ENCODE data around the gene TYW3. TPM values are rescaled to one million over a fixed set of nuclear protein-coding genes. Genes with fewer than 3 reads are reported as not detected.
"Not testable (repeated sequence)": the region's sequence is repeated elsewhere in the genome, so short reads cannot be mapped to it uniquely, and the experiment has no call there.

Gene TYW3
- total RNA-seq, 1 donor from 2014 or later, result 14.2 TPM

DNA sequence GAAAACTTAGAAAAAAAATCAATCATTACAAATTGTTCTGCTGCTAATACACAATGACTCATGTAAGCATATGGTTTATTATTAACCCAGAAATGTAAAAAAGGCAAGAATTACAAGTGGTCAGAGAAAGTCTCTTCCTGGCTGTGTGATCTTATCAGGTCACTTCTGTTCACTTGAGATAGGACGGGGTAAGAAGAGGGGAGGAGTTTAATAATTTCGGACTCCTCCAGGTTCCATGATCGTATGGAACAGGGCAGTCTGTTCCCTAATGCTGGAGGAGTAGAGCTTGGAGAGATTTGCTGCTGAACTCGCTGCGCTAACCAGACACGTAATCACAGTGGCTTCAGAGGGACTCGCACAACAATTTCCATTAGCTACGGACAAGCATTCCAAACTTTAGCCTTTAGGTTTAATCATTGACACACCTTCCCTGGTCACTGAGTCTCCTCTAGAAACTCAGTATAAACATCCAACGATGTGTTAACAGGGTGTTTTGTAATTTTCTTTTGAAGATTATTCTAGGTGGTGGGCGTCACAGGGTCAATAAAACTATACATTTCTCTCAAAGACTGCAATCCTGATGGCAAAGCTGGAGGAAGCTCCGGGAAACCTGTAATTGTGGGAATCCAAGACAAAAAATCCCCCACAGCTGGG is 1.4 kb upstream of the TYW3 start:
- DNase-seq (ENCODE audit: low spot score), result peak; percentile 37

DNA sequence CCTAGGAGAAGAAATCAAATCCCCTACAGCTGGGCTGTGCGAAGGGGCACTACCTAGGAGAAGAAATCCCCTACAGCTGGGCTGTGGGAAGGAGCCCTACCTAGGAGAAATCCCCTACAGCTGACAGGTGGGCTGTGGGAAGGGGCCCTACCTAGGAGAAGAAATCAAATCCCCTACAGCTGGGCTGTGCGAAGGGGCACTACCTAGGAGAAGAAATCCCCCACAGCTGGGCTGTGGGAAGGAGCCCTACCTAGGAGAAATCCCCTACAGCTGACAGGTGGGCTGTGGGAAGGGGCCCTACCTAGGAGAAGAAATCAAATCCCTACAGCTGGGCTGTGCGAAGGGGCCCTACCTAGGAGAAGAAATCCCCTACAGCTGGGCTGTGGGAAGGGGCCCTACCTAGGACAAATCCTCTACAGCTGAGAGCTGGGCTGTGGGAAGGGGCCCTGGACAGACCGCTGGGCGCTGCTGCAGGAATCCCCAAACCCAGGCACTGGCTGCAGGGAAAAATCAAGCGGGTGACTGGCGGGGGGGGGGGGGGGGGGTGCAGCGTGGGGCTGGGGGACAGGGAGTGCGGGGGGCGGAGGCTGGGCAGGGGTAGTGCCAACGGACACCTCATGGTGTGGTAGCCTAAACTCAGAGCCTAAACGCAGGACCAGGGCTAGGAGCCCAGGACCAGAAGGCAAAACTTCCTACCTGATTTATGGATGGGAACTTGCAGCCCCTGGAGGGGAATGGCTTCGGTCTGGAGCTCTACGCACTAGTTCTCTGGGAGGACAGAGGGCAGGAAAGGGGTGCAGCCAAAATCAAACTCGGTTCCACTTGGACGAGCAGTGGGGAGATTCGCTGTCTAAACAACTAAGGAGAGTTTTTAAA is 643 bp upstream of the TYW3 start:
- peak; percentile 11 for DNase-seq (ENCODE audit: low spot score)

DNA sequence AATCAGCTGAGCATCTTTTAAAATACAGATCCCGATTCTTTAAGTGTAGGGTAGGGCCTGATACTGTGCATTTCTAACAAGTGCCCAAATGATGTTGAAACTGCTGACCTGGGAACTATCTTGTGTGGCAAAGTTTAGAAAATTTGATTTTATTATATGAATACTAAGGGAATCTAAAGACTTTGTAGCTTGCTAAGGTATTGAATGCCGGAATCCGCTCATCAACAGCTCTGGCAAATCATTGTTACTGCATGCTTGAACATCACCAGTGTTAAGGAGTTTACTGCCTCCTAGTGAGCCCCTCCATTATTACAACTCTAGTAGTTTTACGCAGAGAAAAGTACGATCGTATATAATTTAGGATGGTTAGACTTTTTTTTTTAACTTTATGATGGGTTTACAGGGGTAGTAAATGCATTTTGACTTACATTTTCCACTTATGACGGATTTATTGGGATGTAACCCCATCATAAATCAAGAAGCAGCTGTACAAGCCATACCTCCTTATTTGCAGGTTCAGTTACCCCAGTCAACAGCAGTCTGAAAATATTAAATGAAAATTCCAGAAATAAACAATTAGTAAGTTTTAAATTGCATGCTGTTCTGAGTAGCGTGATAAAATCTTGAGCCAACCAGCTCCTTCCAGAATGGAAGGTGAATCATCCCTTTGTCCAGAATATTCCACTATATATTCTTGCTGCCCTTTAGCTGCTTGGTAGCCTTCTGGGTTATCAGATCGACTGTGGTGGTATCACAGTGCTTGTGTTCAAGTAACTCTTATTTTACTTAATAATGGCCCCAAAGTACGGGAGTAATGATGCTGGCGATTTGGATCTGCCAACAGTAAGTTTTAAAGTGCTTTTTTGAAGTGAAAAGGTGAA is 892 bp downstream of the TYW3 start:
- peak; percentile 52 for DNase-seq (ENCODE audit: low spot score)

DNA sequence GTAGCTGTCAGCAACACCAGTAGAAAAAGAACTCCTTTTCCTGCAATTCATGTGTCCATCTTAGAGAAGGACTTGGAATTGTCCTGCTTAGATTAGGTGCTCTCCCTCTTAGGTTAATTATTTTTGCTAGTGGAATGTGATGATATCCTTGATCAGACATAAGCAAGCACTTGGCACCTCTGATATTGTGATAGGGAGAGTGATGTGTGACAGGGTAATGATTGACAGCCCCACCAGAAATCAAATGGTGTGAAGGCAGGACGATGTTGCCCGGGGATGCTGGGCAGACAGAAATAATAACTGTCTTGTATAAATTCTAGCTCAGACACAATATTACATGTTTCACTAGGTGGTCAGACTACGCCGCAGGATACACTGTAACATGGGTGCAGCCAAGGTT is 4.4 kb downstream of the TYW3 start:
- DNase-seq (ENCODE audit: low spot score), result no peak

DNA sequence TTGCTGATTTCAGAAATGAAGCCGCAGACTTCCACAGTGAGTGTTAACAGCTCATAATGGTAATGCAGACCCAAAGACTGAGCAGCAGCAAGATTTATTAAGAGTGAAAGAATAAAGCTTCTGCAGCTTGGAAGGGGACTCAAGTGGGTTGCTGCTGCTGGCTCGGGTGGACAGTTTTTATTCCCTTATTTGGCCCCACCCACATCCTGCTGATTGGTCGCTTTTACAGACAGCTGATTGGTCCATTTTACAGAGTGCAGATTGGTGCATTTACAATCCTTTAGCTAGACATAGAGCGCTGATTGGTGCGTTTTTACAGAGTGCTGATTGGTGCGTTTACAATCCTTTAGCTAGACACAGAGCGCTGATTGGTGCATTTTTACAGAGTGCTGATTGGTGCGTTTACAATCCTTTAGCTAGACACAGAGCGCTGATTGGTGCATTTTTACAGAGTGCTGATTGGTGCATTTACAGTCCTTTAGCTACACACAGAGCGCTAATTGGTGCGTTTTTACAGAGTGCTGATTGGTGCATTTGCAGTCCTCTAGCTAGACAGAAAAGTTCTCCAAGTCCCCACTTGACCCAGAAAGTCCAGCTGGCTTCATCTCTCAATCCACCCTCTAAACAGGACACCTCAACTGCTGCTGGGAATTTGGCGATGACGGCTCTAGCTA is 7.5 kb downstream of the TYW3 start:
- DNase-seq (ENCODE audit: low spot score), result not testable (repeated sequence)

DNA sequence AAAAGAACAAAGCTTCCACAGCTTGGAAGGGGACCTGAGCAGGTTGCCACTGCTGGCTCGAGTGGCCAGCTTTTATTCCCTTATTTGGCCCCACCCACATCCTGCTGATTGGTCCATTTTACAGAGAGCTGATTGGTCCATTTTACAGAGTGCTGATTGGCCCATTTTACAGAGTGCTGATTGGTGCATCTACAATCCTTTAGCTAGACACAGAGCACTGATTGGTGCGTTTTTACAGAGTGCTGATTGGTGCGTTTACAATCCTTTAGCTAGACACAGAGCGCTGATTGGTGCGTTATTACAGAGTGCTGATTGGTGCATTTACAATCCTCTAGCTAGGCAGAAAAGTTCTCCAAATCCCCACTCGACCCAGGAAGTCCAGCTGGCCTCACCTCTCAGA is 12.3 kb downstream of the TYW3 start:
- not testable (repeated sequence) for DNase-seq (ENCODE audit: low spot score)

DNA sequence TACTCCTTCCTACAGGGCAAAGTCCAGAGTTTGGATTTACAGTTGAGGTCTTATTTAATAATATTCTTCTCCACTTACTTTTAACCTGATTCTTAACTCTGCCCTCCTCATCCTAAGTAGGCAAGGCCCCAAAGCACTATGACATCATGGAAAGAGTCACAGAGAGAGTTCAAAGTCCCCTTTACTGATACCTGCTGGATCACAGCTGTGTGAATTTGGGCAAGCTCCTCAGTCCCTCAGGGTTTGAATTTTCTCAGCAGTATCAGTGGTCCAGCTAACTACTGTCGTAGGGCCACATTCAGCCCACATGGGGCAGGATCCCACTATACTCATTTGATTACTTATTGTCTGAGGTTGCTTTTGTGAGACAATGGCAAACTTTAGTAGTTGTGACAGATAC is 16.0 kb downstream of the TYW3 start:
- DNase-seq (ENCODE audit: low spot score), result no peak

DNA sequence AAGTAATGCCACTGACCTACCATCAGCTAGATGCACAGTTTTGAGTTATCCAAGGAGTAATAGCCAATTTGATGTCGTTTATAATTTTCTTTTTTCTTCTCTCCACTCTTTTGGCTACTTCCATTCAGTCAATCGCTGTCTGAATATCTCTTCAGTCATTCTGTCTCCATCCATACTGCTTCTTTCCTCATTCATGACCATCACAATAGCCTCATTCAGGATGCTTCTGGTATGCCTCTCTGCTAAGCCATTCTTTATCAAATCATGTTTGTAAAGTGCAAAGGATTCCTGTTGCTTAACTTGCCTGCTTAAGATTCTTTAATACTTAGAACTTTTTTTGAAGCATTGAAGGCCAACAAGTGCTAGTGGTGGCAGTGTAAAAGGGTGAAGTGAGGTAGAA is 20.2 kb downstream of the TYW3 start:
- no peak for DNase-seq (ENCODE audit: low spot score)

DNA sequence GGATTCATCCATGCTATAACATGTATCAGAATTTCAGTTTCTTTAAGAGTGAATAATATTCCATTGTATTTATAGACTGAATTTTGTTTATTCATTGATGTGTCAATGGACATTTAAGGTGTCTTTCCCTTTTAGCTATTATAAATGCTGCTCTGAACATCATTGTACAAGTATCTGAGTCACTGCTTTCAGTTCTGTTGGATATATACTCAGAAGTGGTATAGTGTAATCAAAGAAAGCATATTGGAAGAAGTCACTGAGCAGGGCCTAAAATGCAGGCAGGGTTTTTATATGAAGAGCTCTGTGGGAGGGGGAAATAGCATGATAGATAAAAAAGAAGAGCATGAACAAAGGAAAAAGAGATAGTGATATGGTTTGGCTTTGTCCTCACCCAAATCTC is 22.5 kb downstream of the TYW3 start:
- DNase-seq (ENCODE audit: low spot score), result no peak

DNA sequence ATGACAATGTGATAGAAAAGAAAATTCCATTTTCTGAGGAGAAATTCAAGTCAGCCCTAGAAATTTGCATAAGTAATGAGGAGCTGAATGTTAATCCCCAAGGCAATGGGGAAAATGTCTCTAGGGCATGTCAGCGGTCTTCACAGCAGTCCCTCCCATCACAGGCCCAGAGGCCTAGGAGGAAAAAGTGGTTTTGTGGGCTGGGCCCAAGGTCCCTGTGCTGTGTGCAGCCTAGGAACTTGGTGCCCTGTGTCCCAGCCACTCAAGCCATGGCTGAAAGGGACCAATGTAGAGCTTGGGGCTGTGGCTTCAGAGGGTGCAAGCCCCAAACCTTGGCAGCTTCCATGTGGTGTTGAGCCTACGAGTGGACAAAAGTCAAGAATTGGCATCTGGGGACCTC is 23.7 kb downstream of the TYW3 start:
- not testable (repeated sequence) for DNase-seq (ENCODE audit: low spot score)

DNA sequence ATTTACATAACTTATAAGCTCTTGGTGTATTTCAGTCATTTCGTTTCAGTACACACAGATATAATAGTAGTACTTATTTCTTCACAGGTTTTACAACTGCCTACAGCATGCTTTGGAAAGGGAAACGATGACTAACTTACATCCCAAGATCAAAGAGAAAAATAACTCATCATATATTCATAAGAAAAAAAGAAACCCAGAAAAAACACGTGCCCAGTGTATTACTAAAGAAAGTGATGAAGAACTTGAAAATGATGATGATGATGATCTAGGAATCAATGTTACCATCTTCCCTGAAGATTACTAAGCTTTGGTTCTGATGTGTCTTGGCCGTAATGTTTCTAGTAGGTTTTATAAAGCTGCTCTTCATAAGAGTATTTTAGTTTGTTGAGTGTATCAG is 30.9 kb downstream of the TYW3 start:
- DNase-seq (ENCODE audit: low spot score), result no peak

DNA sequence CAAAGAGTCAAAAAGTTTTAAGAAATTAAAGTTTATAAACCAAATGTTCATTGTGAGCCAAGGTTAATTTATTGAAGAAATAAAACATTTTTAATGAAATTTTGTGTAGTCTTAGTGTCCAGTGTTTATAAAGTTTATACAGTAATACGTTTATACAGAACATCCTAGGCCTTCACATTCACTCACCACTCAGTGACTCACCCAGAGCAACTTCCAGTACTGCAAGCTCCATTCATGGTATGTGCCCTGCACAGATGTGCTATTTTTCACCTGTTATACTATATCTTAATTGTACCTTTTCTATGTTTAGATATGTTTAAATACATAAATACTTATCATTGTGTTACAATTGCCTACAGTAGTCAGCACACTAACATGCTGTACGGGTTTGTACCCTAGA is 33.6 kb downstream of the TYW3 start:
- no peak for DNase-seq (ENCODE audit: low spot score)

DNA sequence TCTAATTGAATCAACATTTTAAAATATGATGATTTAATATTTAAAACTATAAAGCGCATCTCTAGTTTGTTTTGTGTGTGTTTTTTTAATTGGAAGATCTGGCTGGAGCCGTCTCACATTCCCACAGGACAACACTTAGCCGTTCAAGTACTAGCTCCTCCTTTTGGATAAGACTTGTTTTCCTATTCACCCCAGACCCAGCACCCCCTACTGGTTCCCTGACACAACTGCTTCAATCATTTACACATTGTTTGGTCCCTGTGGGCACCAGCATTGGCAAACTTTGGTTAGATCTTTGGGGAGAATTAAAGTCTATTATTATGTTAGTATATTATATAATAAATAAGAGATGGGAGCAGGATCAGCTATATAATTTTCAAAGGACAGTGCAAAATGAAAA is 34.5 kb downstream of the TYW3 start:
- no peak for DNase-seq (ENCODE audit: low spot score)

DNA sequence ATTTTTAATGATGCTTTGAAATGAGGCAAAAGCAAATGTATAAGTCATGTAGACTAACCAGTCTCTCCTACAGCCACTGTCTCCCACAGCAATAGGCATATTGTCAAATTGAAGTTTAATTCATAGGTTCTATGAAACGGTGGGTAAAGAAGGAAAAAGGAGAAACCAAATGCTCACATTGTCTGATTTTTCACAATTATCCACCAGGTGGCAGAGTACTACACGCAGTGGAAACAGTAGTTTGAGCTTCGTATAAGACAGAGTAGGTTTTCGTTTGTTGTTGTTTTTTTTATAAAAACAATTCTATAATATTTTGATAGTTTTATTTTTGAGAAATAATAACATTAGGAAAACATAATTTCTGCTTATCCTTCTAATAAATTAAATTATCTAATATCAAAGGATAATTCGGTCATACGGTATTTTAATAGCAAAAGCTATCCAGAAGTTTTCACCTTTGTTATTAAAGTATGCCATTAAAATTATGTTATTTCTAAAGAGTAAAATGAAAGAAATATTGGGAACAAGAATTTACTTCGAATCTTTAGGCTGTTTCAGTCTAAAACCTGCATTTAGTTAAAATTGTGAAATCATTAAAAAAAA is 39.1 kb downstream of the TYW3 start:
- DNase-seq (ENCODE audit: low spot score), result peak; percentile 31

DNA sequence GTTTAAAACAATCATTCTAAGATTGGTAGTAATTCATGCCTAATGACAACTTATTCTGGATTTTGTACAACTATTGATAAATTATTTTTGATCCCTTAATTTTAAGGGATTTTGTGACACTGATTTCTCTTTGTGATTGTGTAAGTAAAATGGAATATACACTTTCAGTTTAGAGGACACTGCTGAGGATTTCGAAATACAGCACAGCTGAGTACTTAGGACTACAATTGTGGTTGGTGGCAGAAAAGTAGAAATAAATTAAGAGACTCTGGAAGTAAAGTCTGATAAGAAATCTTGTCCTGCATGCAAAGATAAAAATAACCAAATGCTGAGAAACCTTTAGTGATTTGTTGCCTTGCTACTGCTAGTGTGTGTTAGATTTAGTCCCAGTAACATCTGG is 40.0 kb downstream of the TYW3 start:
- DNase-seq (ENCODE audit: low spot score), result no peak

DNA sequence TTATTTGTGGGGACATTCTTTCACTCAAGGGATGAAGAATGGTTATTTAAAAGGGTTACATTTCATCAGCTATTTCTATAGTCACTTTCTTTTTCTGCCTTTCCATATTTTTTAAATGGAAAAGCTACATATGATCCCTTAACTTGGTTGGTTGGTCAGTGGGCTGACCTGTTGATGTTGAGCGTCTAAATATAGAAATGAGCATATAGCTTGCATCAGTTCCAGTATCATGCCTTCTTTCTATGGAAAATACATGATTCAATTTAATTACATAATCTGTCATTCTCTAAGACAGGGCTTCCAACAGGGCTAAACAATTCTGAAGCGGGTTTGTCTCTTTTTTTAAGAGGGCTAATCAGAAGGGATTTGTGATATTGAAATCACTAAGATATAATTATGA is 40.6 kb downstream of the TYW3 start:
- no peak for DNase-seq (ENCODE audit: low spot score)

DNA sequence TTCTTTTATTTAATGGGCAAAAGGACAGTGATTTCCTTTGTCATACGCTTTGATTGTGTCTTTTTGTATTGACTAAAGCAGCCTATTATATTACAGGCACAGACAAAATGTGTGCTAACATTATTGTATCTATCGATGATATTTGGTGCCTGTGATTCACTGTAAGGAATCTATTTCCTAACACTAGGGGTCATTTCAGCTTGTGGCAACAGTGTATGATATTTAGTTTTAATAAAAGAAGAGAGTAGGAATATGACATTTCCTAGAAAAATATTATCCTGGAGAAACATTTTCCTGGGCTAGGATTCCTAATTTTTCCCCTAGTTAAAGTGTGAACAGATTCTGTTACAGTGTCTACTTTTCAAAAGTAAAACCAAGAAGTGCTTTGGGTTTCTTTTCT is 42.8 kb downstream of the TYW3 start:
- DNase-seq (ENCODE audit: low spot score), result no peak

DNA sequence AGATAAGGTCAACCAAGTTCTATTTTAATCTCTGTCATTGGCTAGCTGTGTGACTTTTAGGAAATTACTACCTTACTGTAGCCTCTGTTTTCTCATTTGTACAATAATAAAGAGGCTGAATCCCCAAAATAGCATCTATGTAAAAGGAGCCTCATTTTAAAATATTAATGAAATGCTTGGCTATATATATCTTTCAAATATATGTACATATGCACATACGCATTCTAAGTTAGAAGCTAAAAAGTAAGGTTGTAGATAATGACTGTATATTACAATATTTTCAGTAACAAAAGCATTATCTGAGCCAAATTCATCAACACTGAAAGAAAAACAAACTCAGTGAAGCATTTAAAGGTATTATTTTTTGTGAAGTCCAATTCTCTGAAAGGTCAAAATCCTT is 44.6 kb downstream of the TYW3 start:
- no peak for DNase-seq (ENCODE audit: low spot score)

DNA sequence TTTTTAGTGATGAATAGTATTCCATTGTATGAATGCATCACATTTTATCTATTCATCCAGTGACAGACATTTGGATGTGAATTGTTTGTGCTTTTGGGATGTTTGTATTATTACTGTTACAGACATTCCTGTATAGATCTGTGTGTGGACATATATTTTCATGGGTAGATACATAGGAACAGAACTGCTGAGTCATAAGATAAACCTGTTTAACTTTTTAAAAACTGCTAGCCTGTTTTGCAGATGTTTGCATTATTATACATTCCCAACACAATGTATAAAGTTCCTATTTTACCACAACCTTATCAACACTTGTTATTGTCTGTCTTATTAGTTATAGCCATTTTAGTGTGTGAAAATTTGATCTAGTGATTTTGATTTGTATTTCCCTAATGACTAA is 46.8 kb downstream of the TYW3 start:
- no peak for DNase-seq (ENCODE audit: low spot score)

DNA sequence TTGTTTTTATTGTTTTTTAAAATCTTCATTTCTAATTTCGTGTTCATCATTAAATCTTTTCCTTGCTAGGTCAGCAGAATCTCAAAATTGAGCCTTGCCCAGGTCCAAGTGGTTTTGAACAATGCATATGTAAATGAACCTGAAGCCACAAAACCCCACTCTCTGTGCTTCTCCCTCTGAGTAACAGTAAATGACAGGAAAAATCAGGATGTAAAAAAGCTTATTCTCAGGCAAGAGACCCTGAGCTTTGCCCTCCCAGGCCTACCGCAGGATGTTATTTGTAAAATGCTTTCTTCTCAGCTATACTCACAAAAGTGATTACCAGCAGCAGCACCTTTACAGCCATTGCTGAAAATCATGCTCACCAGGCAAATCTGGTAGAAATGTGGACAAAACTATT is 47.6 kb downstream of the TYW3 start:
- no peak for DNase-seq (ENCODE audit: low spot score)

DNA sequence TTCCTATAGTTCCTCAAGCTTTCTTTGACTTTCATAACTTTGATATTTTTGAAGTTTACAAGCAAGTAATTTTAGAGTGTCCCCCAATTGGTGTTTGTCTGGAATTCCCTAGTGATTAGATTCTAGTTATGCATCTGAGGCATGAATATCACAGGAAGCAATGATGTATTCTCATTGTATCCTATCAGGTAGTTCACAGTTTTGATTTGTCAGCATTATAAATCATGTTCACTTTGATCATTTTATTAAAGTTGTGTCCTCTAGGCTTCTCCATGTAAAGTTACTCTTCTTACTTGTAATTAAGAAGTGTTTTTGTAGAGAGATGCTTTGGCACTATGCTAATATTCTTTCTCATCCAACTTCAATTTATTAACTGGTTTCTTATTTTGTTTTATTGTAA is 53.0 kb downstream of the TYW3 start:
- no peak for DNase-seq (ENCODE audit: low spot score)

All from mucosa of gallbladder (tissue), 1 donor.